Germinal center (tissue), 1 donor: ENCODE results near the gene RREB1.
A peak's percentile ranks its signal among the peaks of the same experiment; 100 is the strongest.

Experiments used
- DNase-seq: peaks from one replicate; pipeline ENCODE4 v3.0.0; 2012; ENCODE audit warnings: mixed read lengths, low spot score

The RREB1 gene

DNA sequence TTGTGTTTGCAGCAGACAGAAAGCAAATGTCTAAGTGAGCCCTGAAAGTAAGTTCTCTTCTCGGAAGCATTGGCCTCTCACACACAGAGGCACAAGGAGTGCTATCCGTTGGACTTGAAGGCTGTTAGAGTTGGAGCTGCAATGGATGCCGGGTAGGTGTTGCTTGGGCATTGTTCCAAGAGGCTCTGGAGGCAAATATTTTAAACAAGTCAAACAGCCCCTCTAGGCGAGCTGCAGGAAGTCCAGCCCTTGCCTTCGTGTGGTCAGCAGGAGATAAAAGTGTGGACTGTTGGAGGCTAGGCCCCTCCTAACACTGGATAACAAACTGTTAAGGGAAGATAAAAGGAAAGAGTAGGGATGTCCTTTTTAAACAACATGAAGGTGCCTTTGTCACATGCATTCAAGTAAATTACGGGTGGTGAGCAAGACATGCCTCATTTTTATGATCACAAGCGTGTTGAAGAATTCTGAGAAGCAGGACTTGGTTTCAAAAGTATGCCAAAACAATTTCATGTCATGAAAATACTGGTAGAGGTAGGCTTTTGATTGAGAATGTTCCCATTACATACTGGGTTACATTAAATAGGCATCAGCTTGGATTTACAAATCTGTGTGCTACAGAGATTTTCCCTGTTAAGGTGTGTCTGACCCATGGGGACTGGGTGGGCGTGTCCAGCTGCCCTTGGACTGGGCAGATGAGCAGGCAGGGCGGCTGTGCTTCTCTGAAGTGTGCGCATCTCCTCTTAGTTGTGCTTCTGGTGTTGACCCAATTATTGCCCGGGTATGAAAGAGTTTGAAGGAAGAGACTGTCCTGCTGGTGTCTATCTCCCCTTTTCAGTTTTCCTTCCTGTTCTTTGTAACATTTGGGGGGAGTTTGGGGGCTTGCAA lies 57.5 kb downstream of the RREB1 start:
- DNase-seq, result no peak

DNA sequence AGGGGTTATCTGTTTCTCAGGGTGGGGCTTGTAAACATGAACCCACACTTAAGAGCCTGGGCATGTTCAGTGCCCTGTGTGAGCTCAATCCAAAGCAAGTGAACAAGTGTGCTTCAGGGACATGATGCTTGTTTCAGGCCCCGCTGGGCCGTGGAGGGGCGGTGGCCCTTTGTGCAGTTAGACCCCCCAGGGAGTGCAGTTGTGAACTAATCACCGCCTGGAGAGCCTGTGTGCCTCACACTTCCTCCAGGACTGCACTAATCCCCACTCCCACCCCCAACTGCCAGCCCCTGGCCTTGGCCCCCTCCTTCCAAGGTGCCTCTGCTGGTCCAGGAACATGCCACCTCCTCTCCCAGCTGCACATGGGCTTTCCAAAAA lies 58.1 kb downstream of the RREB1 start:
- no peak for DNase-seq

DNA sequence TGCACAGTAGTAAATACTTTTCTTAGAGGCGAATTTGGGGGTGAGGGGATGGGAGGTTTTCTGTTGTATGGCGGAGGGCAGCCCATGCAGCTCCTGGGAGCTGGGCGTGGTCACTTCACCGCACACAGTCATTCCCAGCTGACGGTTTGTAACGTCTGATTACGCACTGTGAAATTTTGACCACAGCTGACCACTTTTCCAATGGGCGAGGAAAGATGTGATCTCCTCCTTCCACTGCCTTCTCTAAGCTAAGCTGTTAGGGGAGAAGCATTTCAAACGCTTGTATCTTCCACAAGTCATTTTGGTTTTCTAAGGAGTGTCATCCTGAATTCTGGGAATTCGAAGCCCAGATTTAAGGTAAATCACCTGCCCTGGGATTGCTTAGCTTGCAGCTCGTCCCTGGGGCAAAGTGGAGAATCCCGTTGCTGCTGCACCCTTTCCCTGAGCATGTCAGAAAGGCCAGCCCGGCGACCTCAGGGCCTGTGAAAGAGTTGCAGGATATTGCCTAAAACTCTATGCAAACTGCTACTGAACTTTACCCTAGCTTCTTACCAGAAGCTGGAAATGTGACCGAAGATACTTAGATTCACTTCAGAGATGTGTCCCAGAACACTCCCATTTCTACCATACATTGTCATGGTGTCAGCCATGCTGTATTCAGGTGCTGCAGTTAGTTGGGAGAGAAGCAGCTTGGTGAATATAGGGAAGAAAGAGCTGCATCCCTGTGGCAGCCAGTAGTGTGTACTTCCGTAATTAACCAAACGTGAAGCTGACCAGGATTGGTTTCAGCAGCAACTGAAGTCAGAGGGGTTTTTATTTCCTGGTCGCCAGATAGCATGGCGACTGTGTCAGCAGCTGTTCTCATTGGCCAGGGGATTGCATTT lies 58.9 kb downstream of the RREB1 start:
- no peak for DNase-seq

DNA sequence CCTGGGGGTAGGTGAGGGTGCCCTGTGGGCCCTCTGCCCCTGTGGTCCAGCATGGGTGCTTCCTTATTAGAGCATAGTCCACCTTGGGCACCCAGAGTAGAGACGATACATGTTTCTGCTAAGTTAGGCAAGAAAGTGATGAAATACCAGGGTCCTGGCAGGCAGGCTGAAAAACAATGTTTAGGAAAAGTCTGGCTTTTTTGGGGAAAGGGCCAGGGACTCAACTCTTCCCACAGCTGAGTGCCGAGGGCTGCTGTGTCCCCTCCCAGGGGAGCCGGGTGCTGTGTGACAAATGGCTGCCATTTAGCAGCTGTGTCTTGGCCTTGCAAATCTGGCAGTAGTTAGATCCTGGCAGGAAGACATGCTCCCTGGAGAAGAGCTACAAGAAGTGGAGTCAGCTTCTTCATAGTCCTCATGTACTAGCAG lies 61.5 kb downstream of the RREB1 start:
- no peak for DNase-seq

DNA sequence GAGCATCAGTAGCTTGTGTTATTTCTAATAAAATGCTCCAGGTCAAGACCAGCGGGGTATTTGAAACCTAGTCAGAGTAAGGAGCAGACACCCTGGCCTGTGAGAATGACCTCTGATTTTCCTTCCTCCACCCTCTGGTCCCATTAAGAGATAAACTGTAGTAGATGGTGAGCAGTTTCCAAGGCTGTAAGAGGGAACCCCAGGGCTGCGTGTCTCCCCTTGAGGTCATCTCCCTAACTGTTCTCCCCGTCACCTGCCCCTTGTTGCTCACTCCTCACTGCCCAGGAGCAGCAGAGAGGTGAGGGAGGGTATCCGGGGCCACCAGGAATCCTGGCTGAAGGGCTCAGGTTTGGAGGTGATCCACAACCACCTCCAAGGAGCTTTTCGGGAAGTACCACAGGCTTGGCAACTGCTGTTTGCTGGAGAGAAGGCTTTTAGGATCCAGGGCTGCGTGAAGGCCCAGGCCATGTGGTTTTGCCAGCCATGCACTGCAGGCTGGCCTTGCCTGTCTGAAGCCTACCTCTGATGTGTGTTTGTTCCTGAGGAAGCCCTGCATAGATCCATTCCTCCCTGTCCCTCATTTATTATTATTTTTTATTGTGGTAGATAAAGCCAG lies 62.5 kb downstream of the RREB1 start:
- DNase-seq, result no peak

DNA sequence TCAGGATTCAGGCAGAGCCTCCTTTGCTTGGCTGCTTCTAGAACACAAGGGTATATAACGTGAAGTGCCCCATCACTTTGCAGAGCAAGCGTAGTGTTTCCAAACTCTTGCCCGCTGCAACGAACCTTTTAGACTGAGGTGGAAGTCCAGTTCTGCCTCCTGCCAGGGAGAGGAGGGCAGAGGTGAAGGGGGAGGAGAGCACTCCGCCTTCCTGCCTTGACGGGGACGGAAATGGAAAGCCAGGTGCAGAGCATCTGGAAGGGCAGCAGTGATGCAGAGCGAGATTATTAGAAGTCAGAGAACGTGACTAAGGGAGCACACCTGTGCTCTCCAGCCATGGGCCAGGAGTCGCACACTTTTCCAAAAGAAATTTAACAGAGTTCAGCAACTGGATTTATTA lies 63.4 kb downstream of the RREB1 start:
- no peak for DNase-seq

DNA sequence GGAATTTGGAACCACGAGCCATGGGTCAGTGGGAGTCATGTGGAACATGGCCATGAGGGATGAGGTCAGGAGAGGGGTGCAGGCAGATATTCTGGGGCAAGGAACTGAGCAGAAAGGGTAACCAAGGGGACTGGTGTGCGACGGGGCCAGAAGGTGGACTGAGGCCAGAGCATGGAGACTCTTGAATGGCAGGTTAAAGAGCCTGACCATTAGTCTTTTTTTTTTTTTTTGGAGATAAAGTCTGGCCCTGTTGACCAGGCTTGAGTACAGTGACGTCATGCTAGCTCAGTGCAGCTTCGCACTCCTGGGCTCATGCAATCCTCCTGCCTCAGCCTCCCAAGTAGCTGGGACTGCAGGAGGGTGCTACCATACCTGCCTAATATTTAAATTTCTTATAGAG lies 64.0 kb downstream of the RREB1 start:
- no peak for DNase-seq

DNA sequence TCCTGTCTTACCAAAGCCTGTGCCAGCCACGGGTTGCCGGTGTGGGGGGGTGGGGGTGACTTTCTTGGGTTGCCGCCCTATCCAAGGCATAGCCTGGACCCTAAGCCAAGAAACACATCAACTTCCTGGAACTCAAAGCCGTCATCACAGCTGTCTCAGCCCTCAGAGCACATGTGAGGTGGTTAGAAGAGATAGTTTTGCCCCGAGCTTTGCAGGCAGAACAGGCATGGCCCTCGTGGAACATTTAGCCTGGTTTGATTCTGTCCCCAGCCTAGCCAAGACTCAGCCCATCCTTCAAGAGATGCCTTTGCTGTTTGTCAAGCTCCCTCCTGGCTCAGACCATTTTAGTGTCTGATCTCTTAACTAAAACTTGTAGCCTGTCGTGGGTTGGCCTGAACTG lies 64.9 kb downstream of the RREB1 start:
- no peak for DNase-seq

DNA sequence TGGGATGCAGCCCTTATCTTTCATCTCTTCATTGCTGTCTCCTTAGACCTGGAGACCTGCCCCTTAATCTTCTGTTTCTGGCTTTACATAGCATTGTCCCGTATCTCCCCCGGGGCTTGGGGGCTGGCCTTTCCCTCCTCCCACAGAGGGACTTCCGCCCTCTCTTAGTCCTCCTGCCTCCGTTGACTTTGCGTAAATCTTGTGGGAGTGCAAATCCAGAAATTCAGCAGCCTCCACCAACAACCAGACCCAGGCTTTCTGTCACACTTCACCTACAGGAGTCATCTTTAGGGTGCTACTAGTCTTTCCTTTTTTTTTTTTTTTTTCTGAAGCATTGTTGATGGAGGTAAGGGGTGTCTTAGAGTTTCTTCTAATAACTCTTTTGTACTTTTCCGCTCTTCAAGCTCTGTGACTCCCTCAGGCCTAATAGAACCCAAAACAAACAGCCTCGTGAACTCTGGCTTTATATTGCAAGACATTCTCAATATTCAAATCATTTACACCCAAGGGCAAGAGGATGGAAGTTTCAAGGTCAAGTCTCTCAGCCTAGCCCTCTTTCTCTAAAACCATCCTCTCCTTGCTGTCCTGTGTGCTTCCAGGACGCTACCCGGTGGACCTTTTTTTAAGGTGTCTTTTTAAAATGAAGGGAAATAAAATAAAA lies 66.2 kb downstream of the RREB1 start:
- DNase-seq, result no peak

DNA sequence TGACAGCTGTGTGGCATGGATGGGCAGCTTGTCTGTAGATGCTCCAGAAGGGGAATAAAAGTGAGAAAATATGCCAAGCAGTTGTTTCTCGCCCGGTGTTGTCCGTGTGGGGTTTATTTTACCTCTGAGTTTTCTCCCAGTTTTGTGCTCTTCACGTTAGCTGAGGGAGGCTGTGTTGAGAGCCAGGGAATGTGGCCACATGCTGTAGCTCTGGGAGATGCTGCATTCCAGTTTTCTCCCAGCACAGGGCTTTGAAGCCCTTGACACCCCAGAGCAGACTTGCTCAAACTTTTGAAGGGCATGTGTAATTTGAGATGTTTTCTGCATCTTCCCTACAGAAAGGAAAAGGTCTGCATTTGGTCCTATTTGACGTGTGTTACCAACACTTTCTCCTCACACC lies 67.7 kb downstream of the RREB1 start:
- DNase-seq, result no peak

DNA sequence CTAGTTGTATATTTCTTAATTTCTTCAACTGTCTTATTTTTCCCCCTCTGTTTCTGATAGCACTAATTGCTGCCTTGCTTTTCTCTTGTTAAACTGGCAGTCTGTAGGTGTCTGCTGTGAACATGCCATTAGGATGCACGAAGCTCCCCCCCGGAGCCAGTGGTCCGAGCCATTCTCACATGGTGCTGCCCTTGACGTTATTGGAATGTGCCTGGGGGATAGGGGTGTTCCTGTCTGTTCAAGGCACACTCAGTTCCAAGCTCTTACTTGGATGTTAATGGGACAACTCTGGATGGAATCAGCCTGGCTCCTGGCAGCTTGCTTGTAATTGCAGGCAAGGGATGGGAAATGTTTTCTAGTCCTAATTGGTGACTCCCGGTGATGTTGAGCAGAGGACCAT lies 68.4 kb downstream of the RREB1 start:
- DNase-seq, result no peak

DNA sequence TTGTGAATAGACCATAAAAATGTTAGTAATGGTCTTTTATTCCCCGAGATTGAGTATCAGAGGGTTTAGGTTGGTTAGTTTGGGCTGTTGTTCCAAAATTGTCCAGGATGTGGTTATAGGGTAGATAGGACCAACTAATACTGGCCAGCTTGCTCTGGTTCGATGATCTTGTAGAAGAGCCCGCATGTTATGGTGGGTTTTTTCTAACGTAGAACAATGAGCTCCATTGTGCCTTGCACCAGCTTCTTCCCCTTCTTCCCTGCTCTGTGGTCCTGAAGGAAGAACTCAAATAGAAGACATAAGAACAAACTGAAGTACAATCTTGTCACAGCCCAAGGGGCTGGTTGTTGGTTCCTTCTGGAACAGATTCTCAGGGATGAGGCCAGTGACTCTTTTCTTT lies 70.5 kb downstream of the RREB1 start:
- DNase-seq, result no peak

DNA sequence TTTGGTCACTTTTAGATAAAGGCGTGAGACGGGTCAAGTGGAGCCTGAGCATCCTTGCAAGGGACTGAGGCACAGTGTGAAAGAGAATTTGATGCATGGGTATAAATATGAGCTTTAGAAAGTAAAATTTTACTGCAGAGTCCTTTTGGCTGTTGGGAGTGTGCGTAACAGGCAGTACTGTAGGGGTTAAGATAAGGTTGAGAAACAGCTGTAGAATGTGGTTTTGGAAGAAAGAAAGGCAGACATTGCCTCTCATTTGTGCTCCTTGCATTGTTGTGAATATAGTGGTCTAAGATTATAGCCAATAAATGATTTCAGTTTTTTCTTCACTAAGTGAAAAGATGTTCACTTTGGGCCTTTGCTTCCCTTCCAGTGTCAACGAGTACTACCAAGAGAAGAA lies 73.0 kb downstream of the RREB1 start:
- no peak for DNase-seq

DNA sequence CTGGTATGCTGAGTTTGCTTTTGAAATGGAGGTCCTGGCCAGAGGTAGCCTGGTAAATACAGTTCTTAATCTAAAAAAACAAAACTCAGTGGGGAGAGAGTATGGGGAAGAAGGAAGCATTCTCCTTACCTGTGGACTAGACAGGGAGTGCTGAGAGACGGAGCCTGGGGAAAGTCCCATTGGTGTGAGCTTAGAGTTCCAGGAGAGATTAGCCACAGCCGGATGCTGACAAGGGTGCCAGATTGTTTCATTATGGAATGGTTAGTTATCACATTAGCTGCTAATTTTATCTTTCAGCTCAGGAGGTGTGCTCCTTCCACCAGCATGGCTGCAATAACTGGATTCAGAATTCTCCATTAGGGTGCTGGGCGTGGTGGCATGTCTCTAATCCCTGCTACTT lies 75.9 kb downstream of the RREB1 start:
- DNase-seq, result no peak

DNA sequence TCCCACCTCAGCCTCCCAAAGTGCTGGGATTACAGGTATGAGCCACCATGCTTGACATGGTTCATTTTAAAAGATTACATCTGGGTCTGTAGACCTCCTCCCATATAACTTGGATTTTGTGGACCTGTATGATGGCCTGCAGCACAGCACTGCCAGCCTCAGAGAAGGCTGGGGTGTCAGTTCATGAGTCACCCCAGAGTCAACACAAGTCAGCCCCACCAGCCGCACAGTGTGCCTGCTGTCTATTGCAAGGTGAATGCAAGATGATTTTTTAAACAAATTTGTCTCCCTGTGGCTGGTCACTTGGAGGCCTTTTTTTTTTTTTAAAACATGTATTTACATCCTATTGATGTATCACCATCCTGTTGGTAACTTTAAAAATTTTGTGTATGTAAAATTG lies 76.7 kb downstream of the RREB1 start:
- DNase-seq, result no peak

DNA sequence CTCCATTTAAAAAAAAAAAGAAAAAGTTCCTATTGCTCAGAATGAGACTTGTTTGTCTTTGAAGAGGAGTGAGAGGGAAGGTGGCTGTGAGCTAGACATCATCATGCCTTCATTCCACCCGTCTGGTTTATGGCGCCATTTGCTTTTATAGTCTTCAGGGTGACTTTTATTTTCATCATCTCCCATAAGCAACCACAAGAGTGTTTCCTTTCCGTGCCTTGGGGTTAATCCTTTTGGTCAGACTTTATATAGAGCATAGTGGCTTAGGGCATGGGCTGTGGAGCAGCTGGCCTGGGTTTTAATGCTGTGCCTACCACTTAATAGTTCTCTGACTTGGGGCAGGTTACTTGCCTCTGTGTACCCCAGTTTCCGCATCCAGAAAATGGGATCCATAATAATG lies 77.8 kb downstream of the RREB1 start:
- DNase-seq, result no peak

DNA sequence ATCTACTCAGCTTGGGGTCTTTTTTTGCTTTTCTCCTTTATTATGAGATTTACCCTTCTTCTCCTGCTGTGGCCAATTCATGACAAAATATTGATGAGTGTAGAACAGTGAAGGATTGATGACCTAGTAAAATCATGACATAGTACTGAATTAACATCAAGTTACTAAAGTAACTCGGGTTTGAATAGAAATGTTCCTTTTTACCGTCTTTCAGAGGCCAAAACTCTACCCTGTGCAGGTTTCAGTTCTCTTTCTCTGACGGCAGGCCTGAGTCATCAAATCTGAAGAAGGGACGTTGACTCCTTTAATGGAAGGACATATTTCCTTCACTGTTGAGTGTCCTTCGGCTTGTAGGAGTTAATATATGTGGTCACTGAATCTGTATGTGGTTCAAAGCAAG lies 80.7 kb downstream of the RREB1 start:
- DNase-seq, result peak; percentile 39

DNA sequence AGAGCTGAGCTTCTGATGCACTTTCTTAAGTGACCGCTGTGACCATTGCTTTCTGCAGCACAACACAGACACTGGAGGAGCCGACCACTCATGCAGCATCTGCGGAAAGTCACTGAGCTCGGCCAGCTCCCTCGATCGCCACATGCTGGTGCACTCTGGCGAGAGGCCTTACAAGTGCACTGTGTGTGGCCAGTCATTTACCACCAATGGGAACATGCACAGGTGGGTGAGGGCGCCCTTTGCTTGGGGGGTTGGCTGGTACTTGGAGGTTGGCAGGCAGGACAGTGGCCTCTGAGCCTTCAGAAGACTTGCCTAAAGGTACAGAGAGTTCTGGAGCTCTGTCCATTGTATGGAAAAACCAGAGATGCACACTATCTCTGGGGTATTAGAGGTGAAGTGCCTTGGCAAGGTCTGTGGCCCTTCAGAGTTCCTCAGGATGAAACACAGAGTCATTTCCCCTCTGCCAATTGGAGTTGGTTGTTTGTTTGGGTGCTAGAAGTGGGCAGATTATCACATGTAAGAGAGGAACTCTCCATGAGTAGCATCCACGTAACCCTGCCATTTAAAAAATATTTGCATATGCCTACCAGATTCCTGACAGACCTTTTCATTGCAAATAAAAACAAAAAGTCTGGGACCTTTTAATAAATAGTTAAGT lies 81.5 kb downstream of the RREB1 start:
- no peak for DNase-seq

DNA sequence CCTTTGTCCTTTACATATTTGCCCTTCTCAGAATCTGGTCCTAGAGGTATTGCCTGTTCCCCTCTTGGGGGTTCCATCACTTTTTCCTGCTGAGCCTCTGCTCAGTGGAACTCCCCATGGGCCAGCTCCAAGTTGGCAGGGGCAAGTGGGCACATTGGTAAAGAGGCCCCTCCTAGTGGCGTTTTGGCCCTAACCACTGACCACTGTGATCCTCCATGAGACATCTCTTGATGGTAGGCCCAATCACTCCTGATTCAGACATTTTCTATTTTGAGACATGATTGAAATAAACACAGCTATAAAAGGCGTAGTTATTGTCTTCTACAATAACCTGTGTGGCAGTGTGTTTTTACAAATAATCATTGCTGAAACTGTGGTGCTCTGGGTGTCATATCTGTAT lies 83.0 kb downstream of the RREB1 start:
- no peak for DNase-seq

DNA sequence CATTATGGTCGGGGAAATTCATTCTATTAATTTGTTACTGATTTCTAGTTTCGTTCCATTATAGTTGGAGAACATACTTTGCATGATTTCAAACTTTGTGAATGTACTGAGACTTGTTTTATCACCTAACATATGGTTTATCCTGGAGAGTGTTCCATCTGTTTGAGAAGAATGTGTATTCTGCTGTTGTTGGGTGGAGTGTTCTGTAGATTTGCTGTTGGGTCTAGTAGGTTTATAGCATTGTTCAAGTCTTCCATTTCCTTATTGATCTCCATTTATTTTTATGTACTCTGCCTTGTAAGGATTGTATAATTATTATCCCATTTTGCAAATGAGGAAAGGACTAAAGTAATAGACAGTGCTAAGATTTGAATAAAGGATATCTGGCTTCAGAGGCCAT lies 85.4 kb downstream of the RREB1 start:
- DNase-seq, result no peak

DNA sequence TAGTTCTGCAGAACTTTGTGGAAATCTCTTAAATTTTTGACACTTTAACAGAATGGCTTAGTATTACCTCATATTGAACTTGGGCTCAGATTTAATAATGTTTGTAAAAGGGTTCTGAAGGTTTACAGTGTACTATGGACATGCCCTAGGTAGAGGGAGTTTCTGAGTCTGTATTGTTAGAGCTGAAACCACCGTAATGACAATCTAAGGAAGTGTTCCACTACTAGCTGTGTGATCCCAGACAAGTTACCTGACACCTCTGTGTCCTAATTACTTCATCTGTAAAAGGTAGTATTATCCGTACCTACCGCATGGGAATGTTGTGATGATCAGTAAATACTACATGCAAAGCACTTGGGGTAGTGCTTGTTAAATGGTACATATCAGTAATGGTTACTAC lies 86.9 kb downstream of the RREB1 start:
- no peak for DNase-seq
